Ishikawa (cell line): ENCODE measurements around the gene GNAL.

Source experiments
- CEBPB ChIP-seq: IDR thresholded peaks from 2 replicates; pipeline ENCODE4 v1.6.1; 2012
- CREB1 ChIP-seq: IDR thresholded peaks from 2 replicates; pipeline ENCODE4 v1.6.1; 2012; ENCODE audit warnings: low read depth
- EGR1 ChIP-seq: IDR thresholded peaks from 2 replicates; pipeline ENCODE4 v1.6.1; 2012
- EP300 ChIP-seq: IDR thresholded peaks from 2 replicates; pipeline ENCODE4 v1.6.1; 2012; ENCODE audit warnings: borderline replicate concordance
- FOXM1 ChIP-seq: IDR thresholded peaks from 2 replicates; pipeline ENCODE4 v1.6.1; 2012; ENCODE audit warnings: low read depth, borderline replicate concordance
- MAX ChIP-seq: IDR thresholded peaks from 2 replicates; pipeline ENCODE4 v1.6.1; 2012
- NFIC ChIP-seq: IDR thresholded peaks from 2 replicates; pipeline ENCODE4 v1.6.1; 2012
- RAD21 ChIP-seq: IDR thresholded peaks from 2 replicates; pipeline ENCODE4 v1.6.1; 2012; ENCODE audit warnings: low read depth
- REST ChIP-seq: IDR thresholded peaks from 2 replicates; pipeline ENCODE4 v1.6.1; 2012; ENCODE audit warnings: low read depth, mild to moderate bottlenecking
- TAF1 ChIP-seq: IDR thresholded peaks from 2 replicates; pipeline ENCODE4 v1.6.1; 2012; ENCODE audit warnings: low read depth, mild to moderate bottlenecking
- TCF12 ChIP-seq: IDR thresholded peaks from 2 replicates; pipeline ENCODE4 v1.6.1; 2012; ENCODE audit warnings: low read depth
- TEAD4 ChIP-seq: IDR thresholded peaks from 2 replicates; pipeline ENCODE4 v1.6.1; 2012
- USF1 ChIP-seq: IDR thresholded peaks from 2 replicates; pipeline ENCODE4 v1.6.1; 2012
- YY1 ChIP-seq: IDR thresholded peaks from 2 replicates; pipeline ENCODE4 v1.6.1; 2012; ENCODE audit warnings: low read depth
- ZBTB7A ChIP-seq: IDR thresholded peaks from 2 replicates; pipeline ENCODE4 v1.6.1; 2012; ENCODE audit warnings: low read depth

Gene GNAL

GRCh38 chr18:11747731-11748130 lies 58.7 kb downstream of the GNAL start:
- TF ChIP-seq ZBTB7A (no peak), TEAD4 (no peak), USF1 (no peak), CREB1 (no peak), EP300 (no peak), REST (no peak), MAX (no peak), CEBPB (no peak), TAF1 (no peak), RAD21 (no peak), EGR1 (no peak), NFIC (no peak), TCF12 (no peak), YY1 (no peak), FOXM1 (no peak)

- TF ChIP-seq CREB1 (no peak), FOXM1 (no peak), TEAD4 (no peak), YY1 (no peak), MAX (no peak)
Observed at GRCh38 chr18:11749305-11749704, 60.2 kb downstream of the GNAL start.

- TF ChIP-seq EP300 (no peak), CREB1 (no peak), CEBPB (no peak), USF1 (no peak), TAF1 (no peak), NFIC (no peak), MAX (no peak), TCF12 (no peak)
Observed at GRCh38 chr18:11750171-11750570, 61.1 kb downstream of the GNAL start.

- no peak for TF ChIP-seq RAD21
- TF ChIP-seq TCF12, result no peak
- no peak for TF ChIP-seq CREB1
- no peak for TF ChIP-seq YY1
- TF ChIP-seq ZBTB7A, result no peak
- TF ChIP-seq TAF1, result no peak
- no peak for TF ChIP-seq TEAD4
Observed at GRCh38 chr18:11750581-11751310, 61.7 kb downstream of the GNAL start.

- TF ChIP-seq CREB1, result no peak
- TF ChIP-seq EGR1, result no peak
- TF ChIP-seq FOXM1, result no peak
- no peak for TF ChIP-seq TCF12
- no peak for TF ChIP-seq MAX
- no peak for TF ChIP-seq CEBPB
- no peak for TF ChIP-seq TEAD4
- TF ChIP-seq RAD21, result no peak
Observed at GRCh38 chr18:11751341-11752115, 62.5 kb downstream of the GNAL start.

- TF ChIP-seq FOXM1 (no peak), TEAD4 (no peak), REST (no peak), TCF12 (no peak), ZBTB7A (no peak), CREB1 (no peak), CEBPB (no peak), TAF1 (no peak), NFIC (no peak), EGR1 (no peak), MAX (no peak), RAD21 (no peak), YY1 (no peak), USF1 (no peak), EP300 (no peak)
Observed at GRCh38 chr18:11752116-11752911, 63.2 kb downstream of the GNAL start.
